KMS-11 (cell line): Measurements from ENCODE around the gene IFNL1.

Experiments
- H2AFZ ChIP-seq: fragments of 200-600 bp; sonication (generic); 2 replicates; pipeline ENCODE4 v1.6.1; 2016; ENCODE audit warnings: antibody characterized with exemption, mixed run types, low read depth
- H3K27ac ChIP-seq: fragments of 200-600 bp; sonication (generic); 2 replicates; pipeline ENCODE4 v1.6.1; 2016; ENCODE audit warnings: mild to moderate bottlenecking, mixed run types
- H3K27me3 ChIP-seq: fragments of 200-600 bp; sonication (generic); 2 replicates; pipeline ENCODE4 v1.6.1; 2017; ENCODE audit warnings: mild to moderate bottlenecking, low read depth, mixed run types, moderate library complexity; ENCODE audit not compliant: insufficient read depth
- H3K36me3 ChIP-seq: fragments of 200-600 bp; sonication (generic); 2 replicates; pipeline ENCODE4 v1.6.1; 2017; ENCODE audit warnings: mild to moderate bottlenecking, mixed run types; ENCODE audit not compliant: insufficient read depth
- H3K4me1 ChIP-seq: fragments of 200-600 bp; sonication (generic); 2 replicates; pipeline ENCODE4 v1.6.1; 2016; ENCODE audit warnings: mild to moderate bottlenecking, low read depth, mixed run types; ENCODE audit not compliant: poor library complexity, severe bottlenecking
- H3K4me2 ChIP-seq: fragments of 200-600 bp; sonication (generic); 2 replicates; pipeline ENCODE4 v1.7.0; 2016; ENCODE audit warnings: mild to moderate bottlenecking, mixed run types
- H3K4me3 ChIP-seq: fragments of 200-600 bp; sonication (generic); IDR thresholded peaks from 2 replicates; pipeline ENCODE4 v1.6.1; 2017; ENCODE audit warnings: low read depth, low read length, mixed read lengths; ENCODE audit not compliant: insufficient read depth
- H3K79me2 ChIP-seq: fragments of 200-600 bp; sonication (generic); 2 replicates; pipeline ENCODE4 v1.6.1; 2016; ENCODE audit warnings: low read depth, mixed run types; ENCODE audit not compliant: insufficient read depth
- H3K9ac ChIP-seq: fragments of 200-600 bp; sonication (generic); 2 replicates; pipeline ENCODE4 v1.6.1; 2016; ENCODE audit warnings: mild to moderate bottlenecking, mixed run types
- H4K20me1 ChIP-seq: fragments of 200-600 bp; sonication (generic); 2 replicates; pipeline ENCODE4 v1.6.1; 2016; ENCODE audit warnings: mild to moderate bottlenecking, mixed run types; ENCODE audit not compliant: insufficient read depth
- TF ChIP-seq, protein P1 (sequence below): fragments of 200-600 bp; sonication (generic); conservative IDR thresholded peaks from 2 replicates; pipeline ENCODE4 v1.6.1; 2017; ENCODE audit warnings: low read depth, mild to moderate bottlenecking, antibody characterized with exemption, low read length, moderate library complexity, mixed read lengths

The IFNL1 gene

DNA sequence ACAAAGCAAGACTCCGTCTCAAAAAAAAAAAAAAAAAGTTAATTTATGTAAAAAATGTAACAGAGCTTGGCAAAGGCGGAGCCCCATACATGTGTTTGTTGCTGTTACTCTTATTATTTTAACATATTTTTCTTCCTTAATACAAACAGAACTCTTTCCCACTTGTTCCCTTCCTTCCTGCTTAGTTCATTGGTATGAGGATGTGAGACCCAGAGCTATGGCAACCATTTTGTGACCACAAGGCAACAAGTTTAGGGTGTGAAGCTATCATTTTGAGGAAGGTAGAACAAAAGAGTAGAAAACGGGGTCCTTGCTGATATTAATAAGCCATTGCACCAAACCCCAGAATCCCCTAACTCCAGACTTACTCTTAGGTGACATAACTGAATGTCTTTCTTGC, 5.4 kb downstream of the IFNL1 start:
- H3K4me2 ChIP-seq, result no peak overlapping the region
- H4K20me1 ChIP-seq, result no peaks in the 10 kb centered on the region
- TF ChIP-seq, protein P1, sequence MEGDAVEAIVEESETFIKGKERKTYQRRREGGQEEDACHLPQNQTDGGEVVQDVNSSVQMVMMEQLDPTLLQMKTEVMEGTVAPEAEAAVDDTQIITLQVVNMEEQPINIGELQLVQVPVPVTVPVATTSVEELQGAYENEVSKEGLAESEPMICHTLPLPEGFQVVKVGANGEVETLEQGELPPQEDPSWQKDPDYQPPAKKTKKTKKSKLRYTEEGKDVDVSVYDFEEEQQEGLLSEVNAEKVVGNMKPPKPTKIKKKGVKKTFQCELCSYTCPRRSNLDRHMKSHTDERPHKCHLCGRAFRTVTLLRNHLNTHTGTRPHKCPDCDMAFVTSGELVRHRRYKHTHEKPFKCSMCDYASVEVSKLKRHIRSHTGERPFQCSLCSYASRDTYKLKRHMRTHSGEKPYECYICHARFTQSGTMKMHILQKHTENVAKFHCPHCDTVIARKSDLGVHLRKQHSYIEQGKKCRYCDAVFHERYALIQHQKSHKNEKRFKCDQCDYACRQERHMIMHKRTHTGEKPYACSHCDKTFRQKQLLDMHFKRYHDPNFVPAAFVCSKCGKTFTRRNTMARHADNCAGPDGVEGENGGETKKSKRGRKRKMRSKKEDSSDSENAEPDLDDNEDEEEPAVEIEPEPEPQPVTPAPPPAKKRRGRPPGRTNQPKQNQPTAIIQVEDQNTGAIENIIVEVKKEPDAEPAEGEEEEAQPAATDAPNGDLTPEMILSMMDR, result no peak
- no peak overlapping the region for H3K4me3 ChIP-seq
- no peak overlapping the region; the same call in 1 of the 2 replicates for H3K27ac ChIP-seq
- H3K4me1 ChIP-seq, result peaks cover 30% of the 10 kb centered on the region
- H3K36me3 ChIP-seq, result no peaks in the 10 kb centered on the region
- no peak overlapping the region for H3K9ac ChIP-seq
- no peaks in the 10 kb centered on the region for H3K27me3 ChIP-seq
- H3K79me2 ChIP-seq, result no peaks in the 10 kb centered on the region
- H2AFZ ChIP-seq, result no peak overlapping the region

DNA sequence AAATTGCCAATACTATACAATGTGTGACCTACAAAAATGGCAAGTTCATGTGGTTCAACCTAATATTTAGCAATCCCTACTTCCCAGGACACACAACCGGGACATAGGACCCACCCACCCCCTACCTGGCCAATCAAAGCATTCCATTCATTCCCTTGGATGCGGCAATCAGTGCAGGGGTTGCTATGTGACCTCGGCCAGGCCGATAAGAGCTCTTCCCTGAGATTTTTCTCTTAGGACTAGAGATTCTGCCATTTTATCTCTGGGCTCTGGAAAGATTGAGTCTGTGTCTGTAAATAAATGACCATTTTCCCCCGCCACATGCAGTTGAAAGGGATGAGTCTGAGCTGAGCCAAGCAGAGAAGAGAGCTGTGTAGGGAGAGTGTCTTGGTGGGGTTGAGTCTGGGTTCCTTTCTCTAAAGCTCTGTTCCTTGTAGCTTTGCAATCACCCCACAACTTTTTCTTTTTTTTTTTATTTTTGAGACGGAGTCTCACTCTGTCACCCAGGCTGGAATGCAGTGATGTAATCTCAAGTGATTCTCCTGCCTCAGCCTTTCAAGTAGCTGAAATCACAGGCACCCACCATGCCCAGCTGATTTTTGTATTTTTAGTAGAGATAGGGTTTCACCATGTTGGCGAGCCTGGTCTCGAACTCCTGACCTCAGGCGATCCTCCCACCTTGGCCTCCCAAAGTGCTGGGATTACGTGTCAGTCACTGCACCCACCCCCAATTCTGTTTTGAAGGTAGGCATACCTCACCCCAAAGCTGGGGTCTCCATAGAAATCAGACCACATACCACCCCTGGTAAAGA, 7.4 kb downstream of the IFNL1 start:
- H3K4me1 ChIP-seq, result peaks cover 21% of the 10 kb centered on the region
- no peak overlapping the region for H3K27ac ChIP-seq
- H2AFZ ChIP-seq, result no peak overlapping the region
- no peaks in the 10 kb centered on the region for H3K79me2 ChIP-seq
- H3K9ac ChIP-seq, result no peak overlapping the region
- no peaks in the 10 kb centered on the region for H4K20me1 ChIP-seq
- TF ChIP-seq, protein P1, result no peak
- H3K36me3 ChIP-seq, result no peaks in the 10 kb centered on the region
- no peak overlapping the region for H3K4me3 ChIP-seq
- no peaks in the 10 kb centered on the region for H3K27me3 ChIP-seq
- H3K4me2 ChIP-seq, result no peak overlapping the region

DNA sequence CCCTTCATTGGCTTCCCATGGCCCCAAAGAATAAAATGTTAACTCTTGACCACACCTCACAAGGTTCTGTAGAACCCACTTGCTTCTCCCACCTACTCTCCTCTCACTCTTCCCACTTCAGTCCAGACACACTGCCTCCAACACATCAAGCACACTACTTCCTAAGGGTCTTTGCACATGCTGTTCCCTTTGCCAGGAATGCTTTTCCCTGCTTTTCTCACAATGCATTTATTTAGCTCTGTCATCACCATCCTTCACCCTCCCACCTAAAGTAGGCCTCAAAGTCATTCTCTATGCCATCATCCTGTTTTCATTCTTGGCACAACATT, 7.9 kb downstream of the IFNL1 start:
- Histone ChIP-seq H3K9ac (no peak overlapping the region), H3K79me2 (no peaks in the 10 kb centered on the region), H4K20me1 (no peaks in the 10 kb centered on the region), H3K4me1 (peaks cover 18% of the 10 kb centered on the region), H2AFZ (no peak overlapping the region), H3K4me2 (no peak overlapping the region), H3K27me3 (no peaks in the 10 kb centered on the region), H3K27ac (no peak overlapping the region), H3K4me3 (no peak overlapping the region), H3K36me3 (no peaks in the 10 kb centered on the region)
- TF ChIP-seq, protein P1, result no peak

DNA sequence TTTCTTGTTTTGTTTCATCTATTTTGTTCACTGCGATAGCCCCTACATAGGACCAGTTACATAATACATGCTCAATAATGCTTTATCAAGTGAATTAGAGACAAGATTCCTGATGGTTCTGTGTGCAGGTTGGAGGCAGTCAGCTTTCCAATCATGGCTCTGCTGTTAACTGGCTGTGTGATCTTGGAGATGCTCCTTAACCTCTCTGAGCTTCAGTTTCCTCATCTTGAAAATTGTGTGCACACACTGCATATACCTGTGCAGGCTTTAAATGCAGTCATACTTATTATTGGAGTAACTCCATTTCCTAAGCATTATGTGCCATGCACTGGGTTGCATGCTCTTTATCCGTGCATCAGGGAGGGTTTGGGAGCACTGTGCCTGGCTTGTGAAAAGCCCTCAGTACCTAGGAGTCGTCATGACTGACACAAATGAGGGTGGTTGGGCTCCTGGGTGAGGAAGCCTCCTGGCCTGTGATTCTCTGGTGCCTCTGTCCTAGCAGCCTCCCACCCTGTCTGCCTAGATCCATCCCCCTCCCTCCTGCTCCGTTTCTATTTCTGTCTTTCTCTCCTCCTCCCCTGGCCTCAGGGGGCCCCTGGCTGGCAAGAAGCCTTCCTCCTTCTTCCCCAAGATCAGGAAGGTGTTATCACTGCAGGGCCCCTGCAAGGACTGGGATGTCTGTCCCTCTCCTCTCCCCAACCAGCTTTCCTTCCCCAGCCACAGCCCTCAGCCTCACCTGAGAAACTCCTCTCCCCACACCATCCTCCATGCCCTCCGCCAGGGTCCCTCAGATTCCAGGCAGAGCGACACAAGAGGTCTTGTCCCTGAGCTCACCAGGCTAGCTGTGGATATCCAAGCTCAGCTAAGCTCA, 8.7 kb downstream of the IFNL1 start:
- Histone ChIP-seq H3K4me1 (peaks cover 17% of the 10 kb centered on the region), H3K27me3 (no peaks in the 10 kb centered on the region), H3K36me3 (no peaks in the 10 kb centered on the region), H3K4me3 (no peak overlapping the region), H3K4me2 (no peak overlapping the region), H3K27ac (no peak overlapping the region), H2AFZ (no peak overlapping the region), H4K20me1 (no peaks in the 10 kb centered on the region), H3K79me2 (no peaks in the 10 kb centered on the region), H3K9ac (no peak overlapping the region)
- TF ChIP-seq, protein P1, result no peak
